Measurements from ENCODE around the gene MCOLN1. TPM values are rescaled to one million over a fixed set of nuclear protein-coding genes. Genes with fewer than 3 reads are reported as not detected.

MCOLN1 gene
- total RNA-seq, 1 experiment from 2014 or later, result 15.7 TPM

DNA sequence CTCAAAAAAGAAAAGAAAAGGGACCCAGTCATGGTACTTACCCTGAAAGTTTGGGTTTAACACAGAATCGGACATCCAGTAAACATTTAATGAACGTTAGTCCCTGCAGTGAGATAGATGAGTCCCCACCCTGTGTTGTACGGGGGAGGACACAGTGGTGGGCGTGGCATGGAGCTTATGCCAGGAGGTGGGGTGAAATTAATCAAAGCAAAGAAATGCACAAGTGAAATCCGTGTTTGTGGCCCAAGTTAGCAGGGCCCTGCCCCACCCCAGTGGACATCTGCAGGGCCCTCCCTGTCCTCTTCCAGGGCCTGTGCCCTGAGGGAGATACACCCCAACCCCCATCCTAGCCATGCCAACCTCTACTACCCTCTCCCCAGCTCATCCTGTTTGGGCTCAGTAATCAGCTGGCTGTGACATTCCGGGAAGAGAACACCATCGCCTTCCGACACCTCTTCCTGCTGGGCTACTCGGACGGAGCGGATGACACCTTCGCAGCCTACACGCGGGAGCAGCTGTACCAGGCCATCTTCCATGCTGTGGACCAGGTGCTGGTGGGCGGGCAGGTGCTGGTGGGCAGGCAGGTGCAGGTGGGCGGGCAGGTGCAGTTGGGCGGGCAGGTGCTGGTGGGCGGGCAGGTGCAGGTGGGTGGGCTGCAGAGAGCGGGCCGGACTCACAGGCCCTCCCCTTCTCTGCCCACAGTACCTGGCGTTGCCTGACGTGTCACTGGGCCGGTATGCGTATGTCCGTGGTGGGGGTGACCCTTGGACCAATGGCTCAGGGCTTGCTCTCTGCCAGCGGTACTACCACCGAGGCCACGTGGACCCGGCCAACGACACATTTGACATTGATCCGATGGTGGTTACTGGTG is 3.9 kb downstream of the MCOLN1 start:
- no peak overlapping the region for H4K8ac ChIP-seq (replicated peaks; ENCODE audit: insufficient read length, low read depth, low read length)
- no peaks in the 10 kb centered on the region for H3K27me3 Mint-ChIP-seq (ENCODE audit: low read depth)
- H2AK5ac ChIP-seq (ENCODE audit: insufficient read length, low read length), result no peak overlapping the region
- H3K23me2 ChIP-seq (ENCODE audit: insufficient read length, low read depth, low read length, poor library complexity, severe bottlenecking), result peaks cover 16% of the 10 kb centered on the region
- no peak overlapping the region for H2AFZ ChIP-seq (ENCODE audit: low read length)
- no peak overlapping the region for H2BK20ac ChIP-seq (ENCODE audit: low read depth, low read length, poor library complexity, severe bottlenecking)
- no peak overlapping the region for H3K14ac ChIP-seq (ENCODE audit: insufficient read depth, low read length)
- no peak overlapping the region for H3K9ac ChIP-seq (ENCODE audit: extremely low read depth, insufficient read length, low read length)
- no peak overlapping the region for H2BK15ac ChIP-seq (ENCODE audit: low read depth, low read length)
- no peak overlapping the region for H3T11ph ChIP-seq (ENCODE audit: low read length)
- no peak overlapping the region for H3K23ac ChIP-seq (ENCODE audit: insufficient read length, low read depth, low read length)
- H3K4me1 Mint-ChIP-seq, result peaks cover 5 to 7% of the 10 kb centered on the region in 2 experiments
- H3K9me3 ChIP-seq (ENCODE audit: control insufficient read depth, low read depth, low read length), result no peaks in the 10 kb centered on the region
- no peak overlapping the region for H3K4me2 ChIP-seq (ENCODE audit: insufficient read depth, insufficient read length, low read length)
- H3K79me1 ChIP-seq (ENCODE audit: insufficient read depth, low read depth, low read length, poor library complexity, severe bottlenecking), result no peaks in the 10 kb centered on the region
- no peak overlapping the region for H3K18ac ChIP-seq (ENCODE audit: insufficient read length, low read depth, low read length)
- H3K27me3 ChIP-seq (ENCODE audit: insufficient read depth, low read length), result no peaks in the 10 kb centered on the region
- no peaks in the 10 kb centered on the region for H3K9me3 Mint-ChIP-seq
- H3K27ac Mint-ChIP-seq, result no peak overlapping the region
- H2BK5ac ChIP-seq (ENCODE audit: insufficient read length, low read length), result no peak overlapping the region
- no peak for DNase-seq
- no peaks in the 10 kb centered on the region for H3K79me2 ChIP-seq (ENCODE audit: insufficient read depth, low read length)
- H3K4ac ChIP-seq (ENCODE audit: low read depth, low read length), result no peak overlapping the region
- TF ChIP-seq, protein P1, sequence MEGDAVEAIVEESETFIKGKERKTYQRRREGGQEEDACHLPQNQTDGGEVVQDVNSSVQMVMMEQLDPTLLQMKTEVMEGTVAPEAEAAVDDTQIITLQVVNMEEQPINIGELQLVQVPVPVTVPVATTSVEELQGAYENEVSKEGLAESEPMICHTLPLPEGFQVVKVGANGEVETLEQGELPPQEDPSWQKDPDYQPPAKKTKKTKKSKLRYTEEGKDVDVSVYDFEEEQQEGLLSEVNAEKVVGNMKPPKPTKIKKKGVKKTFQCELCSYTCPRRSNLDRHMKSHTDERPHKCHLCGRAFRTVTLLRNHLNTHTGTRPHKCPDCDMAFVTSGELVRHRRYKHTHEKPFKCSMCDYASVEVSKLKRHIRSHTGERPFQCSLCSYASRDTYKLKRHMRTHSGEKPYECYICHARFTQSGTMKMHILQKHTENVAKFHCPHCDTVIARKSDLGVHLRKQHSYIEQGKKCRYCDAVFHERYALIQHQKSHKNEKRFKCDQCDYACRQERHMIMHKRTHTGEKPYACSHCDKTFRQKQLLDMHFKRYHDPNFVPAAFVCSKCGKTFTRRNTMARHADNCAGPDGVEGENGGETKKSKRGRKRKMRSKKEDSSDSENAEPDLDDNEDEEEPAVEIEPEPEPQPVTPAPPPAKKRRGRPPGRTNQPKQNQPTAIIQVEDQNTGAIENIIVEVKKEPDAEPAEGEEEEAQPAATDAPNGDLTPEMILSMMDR (conservative IDR thresholded peaks at IDR 0.05), result no peak
- no peak overlapping the region for H2BK12ac ChIP-seq (ENCODE audit: insufficient read length, low read depth, low read length)
- peaks cover 4 to 23% (median 20%) of the 10 kb centered on the region in 3 experiments; a peak in 6 of 7 replicates for H3K36me3 Mint-ChIP-seq (ENCODE audit: insufficient read depth in 1 of 3, low read depth in 3 of 3)
- H4K91ac ChIP-seq (ENCODE audit: insufficient read length, low read depth, low read length), result no peak overlapping the region
- no peaks in the 10 kb centered on the region; the same call in 1 of the 2 replicates for H3K4me1 ChIP-seq (ENCODE audit: insufficient read depth, low read length)
- no peak overlapping the region for H3K27ac ChIP-seq (ENCODE audit: insufficient read length, low read depth, low read length)
- H3K4me3 Mint-ChIP-seq, result no peak overlapping the region; a peak in 1 of 5 replicates
- H4K20me1 ChIP-seq (ENCODE audit: control insufficient read depth, insufficient read depth, insufficient read length), result no peaks in the 10 kb centered on the region
- H2BK120ac ChIP-seq (ENCODE audit: low read depth, low read length, poor library complexity, severe bottlenecking), result no peak overlapping the region
- H3K56ac ChIP-seq (ENCODE audit: insufficient read length, low read depth, low read length), result no peak overlapping the region
- no peak overlapping the region for H4K5ac ChIP-seq (ENCODE audit: insufficient read length, low read depth, low read length)
- WGBS (ENCODE audit: extremely low coverage, insufficient read length, low lambda C conversion rate), result no CpG with 5 or more reads among the region's 31 CpGs

Measured in H9 (cell line).